D721Med (cell line): ENCODE data around the gene CAPN14.
A peak's percentile ranks its signal among the peaks of the same experiment; 100 is the strongest.

ENCODE experiments used
- DNase-seq: peaks from one replicate; pipeline ENCODE4 v3.0.0; 2011; ENCODE audit warnings: low spot score; ENCODE audit not compliant: insufficient read length
- FAIRE-seq: peaks from 2 replicates; lab custom pipeline; 2011; peaks lifted over from hg19 to GRCh38; lab: Jason Lieb, UNC
- TF ChIP-seq, protein P1 (sequence below): IDR thresholded peaks from 2 replicates; pipeline ENCODE4 v1.5.1; 2012; ENCODE audit warnings: mild to moderate bottlenecking, control low read depth; ENCODE audit not compliant: insufficient read depth; ENCODE audit errors: missing control alignments

The CAPN14 gene

DNA sequence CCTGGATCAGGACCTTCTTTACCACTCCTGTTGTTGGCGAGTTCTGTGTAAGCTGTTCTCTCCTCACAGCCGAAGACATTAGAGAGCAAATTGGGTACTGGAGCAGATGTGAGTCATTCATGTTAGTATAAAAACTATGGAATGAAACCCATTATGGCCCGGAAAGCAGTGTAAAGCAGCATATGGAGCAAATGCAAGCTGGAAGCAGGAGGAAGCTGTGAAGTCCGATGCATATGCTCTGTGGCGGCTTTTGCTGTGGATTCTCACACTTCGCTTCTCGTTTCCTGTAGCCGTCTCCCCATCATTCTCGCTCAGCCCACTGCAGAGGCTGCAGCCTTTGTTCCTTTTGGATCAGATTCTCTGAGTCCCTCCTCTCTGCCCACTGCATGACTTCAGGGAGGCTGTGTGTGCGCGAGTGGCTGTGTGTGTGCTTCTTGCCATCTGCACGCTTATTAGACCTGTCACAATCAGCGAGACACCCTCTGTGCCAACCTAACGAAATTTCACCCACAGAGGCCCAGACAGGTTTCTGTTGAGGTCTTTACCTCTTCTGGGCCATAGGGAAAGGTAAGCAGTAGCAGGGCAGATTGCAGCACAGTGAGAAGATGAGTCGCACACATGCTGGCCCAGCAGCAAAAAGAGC, 75.8 kb downstream of the CAPN14 start:
- DNase-seq (no peak), FAIRE-seq (no peak)
- TF ChIP-seq, protein P1, sequence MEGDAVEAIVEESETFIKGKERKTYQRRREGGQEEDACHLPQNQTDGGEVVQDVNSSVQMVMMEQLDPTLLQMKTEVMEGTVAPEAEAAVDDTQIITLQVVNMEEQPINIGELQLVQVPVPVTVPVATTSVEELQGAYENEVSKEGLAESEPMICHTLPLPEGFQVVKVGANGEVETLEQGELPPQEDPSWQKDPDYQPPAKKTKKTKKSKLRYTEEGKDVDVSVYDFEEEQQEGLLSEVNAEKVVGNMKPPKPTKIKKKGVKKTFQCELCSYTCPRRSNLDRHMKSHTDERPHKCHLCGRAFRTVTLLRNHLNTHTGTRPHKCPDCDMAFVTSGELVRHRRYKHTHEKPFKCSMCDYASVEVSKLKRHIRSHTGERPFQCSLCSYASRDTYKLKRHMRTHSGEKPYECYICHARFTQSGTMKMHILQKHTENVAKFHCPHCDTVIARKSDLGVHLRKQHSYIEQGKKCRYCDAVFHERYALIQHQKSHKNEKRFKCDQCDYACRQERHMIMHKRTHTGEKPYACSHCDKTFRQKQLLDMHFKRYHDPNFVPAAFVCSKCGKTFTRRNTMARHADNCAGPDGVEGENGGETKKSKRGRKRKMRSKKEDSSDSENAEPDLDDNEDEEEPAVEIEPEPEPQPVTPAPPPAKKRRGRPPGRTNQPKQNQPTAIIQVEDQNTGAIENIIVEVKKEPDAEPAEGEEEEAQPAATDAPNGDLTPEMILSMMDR, result no peak

DNA sequence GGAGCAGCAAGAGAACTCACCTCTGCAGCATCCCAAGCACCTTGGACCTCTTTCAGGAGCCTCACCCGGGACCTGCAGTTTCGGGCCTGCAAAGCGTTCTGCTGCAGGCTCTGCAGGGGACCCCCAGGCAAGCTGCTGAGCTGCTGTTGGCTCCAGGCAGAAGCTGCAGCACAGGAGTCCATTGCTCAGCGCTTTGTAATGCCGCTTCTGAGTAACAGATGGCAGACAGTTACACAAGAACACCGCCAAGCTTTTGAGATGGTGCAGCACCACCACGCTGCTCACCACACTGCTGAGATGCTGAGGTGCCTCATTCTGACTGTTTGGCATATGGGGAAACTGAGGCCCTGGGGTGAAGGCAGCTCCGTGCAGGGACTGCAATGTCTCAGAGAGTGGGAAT, 77.2 kb downstream of the CAPN14 start:
- DNase-seq (no peak), FAIRE-seq (no peak)
- TF ChIP-seq, protein P1, result no peak

DNA sequence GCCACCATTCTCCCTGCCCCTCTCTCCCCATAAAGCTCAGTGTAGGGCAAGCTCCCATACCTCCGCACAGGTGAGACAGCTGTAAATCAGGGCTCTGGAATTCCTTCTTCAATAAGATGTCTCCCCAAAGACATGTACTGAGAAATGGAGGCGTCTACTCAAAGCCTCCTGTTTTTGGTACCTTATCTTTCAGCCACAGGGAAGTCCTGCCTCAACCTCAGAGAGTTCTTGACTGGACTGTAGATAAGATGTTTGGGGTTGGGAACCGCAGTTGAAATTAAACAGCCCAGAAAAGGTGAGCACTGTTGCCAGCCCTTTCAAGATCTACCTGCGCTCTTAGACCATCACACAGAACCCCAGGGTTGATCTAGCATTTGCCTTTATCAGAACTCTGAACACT, 77.6 kb downstream of the CAPN14 start:
- FAIRE-seq, result no peak
- no peak for DNase-seq

DNA sequence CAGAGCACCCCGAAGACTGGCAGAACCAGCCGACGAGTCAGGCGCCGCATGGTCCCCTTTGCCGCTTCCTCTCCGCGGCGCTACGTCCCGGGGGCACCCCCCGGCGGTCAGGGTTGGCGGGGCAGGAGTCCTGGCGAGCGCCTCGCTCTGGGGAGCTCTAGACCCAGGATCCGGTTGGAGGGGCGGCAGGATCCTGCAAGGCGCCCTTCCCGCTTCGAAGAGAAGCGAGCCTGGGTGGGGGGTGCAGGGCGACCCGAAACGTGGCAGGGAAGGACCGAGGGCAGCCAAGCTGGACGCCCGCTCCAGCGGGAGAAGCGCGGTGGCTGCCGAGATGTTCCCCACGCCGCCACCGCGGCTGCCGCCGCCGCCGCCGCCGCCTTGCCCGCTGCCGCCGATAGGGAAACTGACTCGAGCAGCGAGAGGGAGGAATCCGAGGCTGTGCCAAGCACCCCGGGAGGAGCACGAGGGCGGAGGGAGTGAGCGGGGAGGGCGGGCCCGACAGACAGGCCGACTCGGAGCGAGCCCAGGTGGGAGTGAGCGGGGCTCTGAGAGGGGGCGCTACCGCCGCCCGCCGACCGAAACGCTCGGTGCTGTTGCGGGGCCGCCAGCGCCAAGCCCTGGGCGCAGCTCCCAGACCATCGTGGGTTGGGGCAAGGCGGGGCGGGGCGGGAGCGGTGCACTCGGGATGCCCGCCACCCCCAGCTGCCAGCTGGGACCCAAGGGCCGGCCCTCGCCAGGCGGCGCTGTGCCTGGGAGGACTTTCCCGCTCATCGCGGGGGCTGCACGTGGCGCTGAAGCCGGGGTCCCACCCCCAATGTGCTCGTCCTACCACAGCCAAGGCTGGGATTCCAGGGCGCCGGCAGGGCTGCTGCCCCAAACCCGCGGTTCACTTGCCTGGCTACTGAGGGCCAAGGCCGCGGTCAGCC, 79.0 kb downstream of the CAPN14 start, which contains the start of gene GALNT14:
Gene GALNT14 (minus strand): TSS at position 404 of the 926 bp plus-strand sequence. CDS start 354 bp downstream, at position 50.
- TF ChIP-seq, protein P1, result peak; percentile 47
- peak; percentile 75 for DNase-seq
- no peak for FAIRE-seq

More for the DNA sequence above, 77.6 kb downstream of the CAPN14 start:
- TF ChIP-seq, protein P1, result no peak

DNA sequence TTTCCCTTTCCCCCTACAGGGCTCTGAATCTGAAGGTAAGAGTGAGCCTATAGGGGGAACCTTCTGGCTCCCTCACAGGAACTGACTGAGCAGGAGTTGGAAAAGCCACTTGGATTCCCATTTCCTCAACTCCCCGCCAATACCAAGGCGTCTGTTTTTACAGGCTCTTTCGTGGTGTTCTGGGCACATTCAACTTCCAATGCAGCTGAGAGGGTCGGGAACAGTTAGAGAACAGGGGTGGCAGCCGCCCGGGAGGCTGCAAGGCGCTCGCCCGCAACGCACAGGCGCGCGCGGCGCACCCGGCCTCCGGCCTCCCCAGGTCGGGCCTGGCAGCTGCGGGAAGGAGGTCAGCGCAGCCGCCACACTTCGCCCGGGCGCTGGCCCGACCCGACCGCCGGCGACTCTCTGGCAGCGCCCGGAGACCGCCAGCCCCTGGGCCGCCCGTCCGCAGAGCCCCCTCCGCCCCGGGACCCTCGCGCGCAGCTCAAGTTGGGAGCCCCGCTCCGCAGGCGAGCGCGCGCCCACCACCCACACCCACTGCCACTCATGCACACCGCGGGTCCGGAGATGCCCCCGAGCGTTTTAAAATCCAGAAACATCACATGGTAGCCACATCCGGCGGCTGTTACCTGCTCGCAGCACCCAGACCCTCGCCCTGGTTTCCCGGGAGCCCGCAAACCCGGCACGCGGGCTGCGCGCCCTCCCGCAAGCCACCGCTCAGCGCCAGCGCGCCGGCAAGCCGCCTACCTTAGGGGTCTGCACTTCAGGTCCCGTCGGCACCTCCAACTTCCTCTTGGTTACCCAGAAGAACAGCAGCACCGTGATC, 79.9 kb downstream of the CAPN14 start:
- DNase-seq, result peak; percentile 43
- TF ChIP-seq, protein P1, result no peak
- FAIRE-seq, result no peak

DNA sequence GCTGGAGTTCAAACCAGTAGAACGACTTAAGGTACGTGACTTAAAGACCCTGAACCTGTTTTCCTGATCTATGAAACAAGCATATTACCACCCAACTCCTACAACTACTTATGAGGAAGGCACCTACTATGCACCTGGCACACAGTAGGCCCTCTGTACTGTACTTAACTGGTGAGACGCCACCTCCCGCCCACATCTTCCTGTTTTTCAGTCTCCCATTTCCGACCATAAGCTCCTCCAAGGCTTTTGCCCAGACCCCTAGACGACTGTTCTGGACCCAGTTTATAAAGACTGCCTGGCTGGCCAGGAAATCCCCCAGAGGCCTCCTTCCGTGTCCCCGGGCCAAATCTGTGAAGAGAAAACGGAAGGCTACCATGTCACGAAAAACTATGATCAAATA, 80.6 kb downstream of the CAPN14 start:
- FAIRE-seq (no peak), DNase-seq (no peak)
- TF ChIP-seq, protein P1, result no peak
